ENCODE data around the gene TUBA3E.
"Not testable (repeated sequence)": the region's sequence is repeated elsewhere in the genome, so short reads cannot be mapped to it uniquely, and the experiment has no call there.

The TUBA3E gene

GRCh38 chr2:130198343-130198742 lies at the start of gene TUBA3E:
Gene TUBA3E (minus strand): TSS chr2:130198439. CDS start chr2:130198360, 79 bp downstream.
- no peak for FAIRE-seq
- TF ChIP-seq POLR2A (IDR thresholded peaks at IDR 0.05; ENCODE audit: low read depth, low read length) = no peak
- DNase-seq (ENCODE audit: insufficient read length, low spot score) = no peak

DNA sequence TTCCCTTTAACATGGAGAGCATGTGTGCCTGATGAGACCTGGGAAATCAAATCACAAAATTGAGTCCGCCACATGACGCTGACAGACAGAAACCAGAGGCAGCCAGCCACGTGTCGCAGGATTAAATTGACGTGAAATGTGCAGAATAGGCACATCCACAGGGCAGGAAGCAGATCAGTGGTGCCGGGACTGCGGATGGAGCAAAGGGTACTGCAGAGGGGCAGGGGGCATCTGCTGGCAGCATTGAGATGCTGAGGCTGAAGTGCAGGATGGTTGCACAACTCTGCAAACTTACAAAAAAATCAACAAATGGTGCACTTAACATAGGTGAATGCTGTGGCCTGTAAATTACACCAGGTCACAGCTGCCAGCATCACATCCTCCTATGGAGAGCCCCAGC lies 48.2 kb upstream of the TUBA3E start:
- TF ChIP-seq POLR2A (IDR thresholded peaks at IDR 0.05; ENCODE audit: low read depth, low read length) = no peak
- DNase-seq (ENCODE audit: insufficient read length, low spot score) (no peak), FAIRE-seq (no peak)

DNA sequence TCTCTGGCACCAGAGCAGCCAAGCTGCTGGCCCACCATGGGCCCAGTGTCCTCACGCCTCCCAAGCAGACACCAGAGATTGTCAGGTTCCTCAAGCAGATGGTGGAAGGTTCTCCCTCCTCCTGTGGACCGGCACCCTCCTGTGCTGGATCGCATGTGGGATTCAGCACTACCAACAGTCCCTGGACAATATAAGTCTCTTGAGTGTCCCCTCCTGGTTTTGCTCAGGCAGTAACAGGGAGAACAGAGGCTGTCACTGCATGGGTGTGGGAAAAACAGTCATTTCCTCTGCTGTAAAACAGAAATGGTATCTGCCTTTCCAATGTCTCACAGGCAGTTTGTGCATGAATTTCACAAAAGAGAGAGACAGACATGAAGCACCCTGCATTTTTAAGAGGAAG lies 47.7 kb upstream of the TUBA3E start:
- FAIRE-seq (no peak), DNase-seq (ENCODE audit: insufficient read length, low spot score) (no peak)
- no peak for TF ChIP-seq POLR2A (IDR thresholded peaks at IDR 0.05; ENCODE audit: low read depth, low read length)

DNA sequence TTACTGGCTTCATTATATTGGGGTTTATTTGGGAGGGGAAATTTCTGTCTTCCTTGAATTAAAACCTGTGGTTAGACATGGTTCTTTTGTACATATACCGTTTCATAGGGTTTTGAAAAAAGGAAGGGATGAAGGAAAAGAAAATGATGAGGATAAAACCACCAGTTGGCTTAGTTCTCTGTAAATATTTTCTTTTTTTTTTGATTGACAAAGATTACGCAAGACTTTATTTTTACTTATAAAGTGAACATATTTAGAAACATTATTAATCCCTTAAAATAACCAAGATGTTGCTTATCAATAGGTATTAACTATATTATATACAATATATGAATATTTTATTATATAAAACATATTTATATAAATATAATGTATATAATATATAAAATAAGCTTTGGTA lies 45.1 kb upstream of the TUBA3E start:
- no peak for FAIRE-seq
- no peak for DNase-seq (ENCODE audit: insufficient read length, low spot score)
- no peak for TF ChIP-seq POLR2A (IDR thresholded peaks at IDR 0.05; ENCODE audit: low read depth, low read length)

DNA sequence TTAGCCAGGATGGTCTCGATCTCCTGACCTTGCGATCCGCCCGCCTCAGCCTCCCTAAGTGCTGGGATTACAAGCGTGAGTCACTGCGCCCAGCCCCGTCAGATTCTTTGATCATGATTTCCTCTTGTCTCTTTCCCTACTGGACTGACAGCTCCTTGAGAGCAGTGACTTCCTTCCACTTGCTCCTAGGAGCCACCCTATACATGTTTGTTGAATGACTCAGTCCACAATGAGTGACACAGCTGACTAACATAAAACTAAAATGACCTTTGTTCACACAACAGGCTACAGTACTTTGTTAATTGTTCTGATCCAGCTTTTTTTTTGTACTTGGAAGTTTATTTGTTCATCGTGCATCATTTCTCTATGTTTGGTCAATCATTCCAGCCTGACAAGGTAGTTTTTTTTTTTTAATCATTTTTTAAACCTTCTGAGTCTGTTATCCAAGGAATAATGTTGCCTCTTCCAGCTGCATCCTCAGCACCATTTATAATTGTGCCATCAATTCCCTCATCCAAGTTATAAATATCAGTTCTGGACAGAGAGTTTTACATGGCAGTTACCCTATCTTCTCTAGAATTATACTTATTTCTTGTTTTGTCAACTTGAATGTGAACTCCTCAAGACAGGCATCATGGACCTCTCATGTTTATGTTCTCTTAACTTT lies 42.9 kb upstream of the TUBA3E start:
- FAIRE-seq (peak; percentile 92), DNase-seq (ENCODE audit: insufficient read length, low spot score) (peak; percentile 76)
- no peak for TF ChIP-seq POLR2A (IDR thresholded peaks at IDR 0.05; ENCODE audit: low read depth, low read length)

DNA sequence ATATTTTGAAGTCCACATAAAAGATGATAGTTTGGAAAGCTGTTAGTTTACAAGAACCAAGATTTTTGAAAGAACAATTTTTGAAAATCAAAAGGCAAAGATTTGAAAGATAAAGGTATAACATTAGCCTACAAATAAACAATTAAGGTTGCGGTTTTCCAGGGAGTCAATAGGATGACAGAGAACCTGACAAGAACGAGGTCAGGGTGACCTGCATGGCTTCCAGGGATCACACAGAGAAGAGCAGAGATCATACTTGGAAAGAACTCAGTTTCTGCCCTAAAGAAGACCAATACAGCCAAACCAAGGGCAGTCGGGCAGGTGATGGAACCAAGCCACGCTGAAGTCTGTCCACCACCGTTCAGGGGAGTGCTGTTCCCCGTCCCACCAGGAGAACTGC lies 41.3 kb upstream of the TUBA3E start:
- DNase-seq (ENCODE audit: insufficient read length, low spot score) = not testable (repeated sequence)
- FAIRE-seq = peak; percentile 60

- not testable (repeated sequence) for DNase-seq (ENCODE audit: insufficient read length, low spot score); FAIRE-seq
Measured at GRCh38 chr2:130233066-130233465, 34.8 kb upstream of the TUBA3E start.

GRCh38 chr2:130231656-130232055 lies 33.4 kb upstream of the TUBA3E start:
- no peak for TF ChIP-seq POLR2A (IDR thresholded peaks at IDR 0.05; ENCODE audit: low read depth, low read length)
- DNase-seq (ENCODE audit: insufficient read length, low spot score) (no peak), FAIRE-seq (no peak)

GRCh38 chr2:130230907-130231306 lies 32.7 kb upstream of the TUBA3E start:
- not testable (repeated sequence) for FAIRE-seq; DNase-seq (ENCODE audit: insufficient read length, low spot score)

DNA sequence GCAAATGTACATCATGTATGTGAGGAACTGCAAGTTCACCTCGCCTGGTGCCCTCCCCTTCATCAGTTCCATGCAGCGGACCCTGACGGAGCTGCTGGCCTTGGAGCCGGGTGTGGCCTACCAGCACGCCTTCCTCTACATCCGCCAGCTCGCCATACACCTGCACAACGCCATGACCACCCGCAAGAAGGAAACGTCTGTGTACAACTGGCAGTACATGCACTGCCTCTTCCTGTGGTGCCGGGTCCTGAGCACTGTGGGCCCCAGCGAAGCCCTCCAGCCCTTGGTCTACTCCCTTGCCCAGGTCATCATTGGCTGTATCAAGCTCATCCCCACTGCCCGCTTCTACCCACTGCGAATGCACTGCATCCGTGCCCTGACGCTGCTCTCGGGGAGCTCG lies 32.1 kb upstream of the TUBA3E start:
- DNase-seq (ENCODE audit: insufficient read length, low spot score); FAIRE-seq: not testable (repeated sequence)

DNA sequence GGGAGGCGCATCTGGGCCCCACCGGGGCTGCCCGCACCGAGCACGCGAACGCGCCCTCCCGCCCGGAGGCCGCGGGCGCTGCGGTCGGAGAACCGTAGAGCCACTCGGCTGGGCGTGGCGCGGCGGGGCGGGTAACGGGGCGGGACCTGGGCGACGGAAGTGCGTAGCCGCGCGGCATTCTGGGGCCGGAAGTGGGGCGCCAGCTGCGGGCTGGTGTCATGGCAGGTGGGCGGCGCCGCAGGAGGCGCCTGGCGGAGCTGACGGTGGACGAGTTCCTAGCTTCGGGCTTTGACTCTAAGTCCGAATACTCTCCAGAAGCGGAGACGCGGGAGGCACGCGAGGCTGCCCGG lies 30.9 kb upstream of the TUBA3E start:
- not testable (repeated sequence) for FAIRE-seq; DNase-seq (ENCODE audit: insufficient read length, low spot score)

DNA sequence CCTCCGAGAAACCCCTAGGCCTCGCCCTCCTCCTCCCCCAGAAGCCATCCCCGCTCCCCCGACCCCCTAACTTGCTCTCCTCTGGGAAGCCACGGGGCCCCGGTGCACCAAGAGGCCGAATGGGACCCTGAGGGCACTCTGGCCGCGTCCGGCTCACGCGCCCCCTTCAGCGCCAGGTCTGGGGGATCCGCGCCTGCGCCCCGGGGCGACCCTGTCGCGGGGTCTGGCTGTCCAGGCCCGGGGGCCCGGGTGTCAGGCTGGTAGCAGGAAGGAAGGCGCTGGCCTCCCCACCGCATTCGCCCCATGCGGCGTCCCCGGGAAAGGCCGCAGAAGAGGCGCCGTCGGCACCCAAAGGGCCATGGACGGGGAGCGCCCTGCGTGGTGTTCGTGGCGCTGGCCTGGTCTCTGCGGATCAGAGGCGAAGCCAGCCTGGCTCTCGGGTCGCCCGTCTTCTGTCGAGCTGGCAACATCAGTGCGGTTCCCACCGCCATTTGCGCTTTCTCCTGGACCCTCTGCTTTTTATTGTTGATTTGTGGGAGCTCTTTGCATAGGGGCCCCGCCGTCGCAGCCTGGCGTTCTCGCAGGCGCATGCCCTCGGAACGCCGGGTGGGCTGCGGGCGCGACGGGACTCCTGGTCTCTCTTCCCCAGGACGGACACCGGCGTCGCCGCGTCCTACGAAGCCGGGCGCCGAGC lies 30.4 kb upstream of the TUBA3E start:
- DNase-seq (ENCODE audit: insufficient read length, low spot score); FAIRE-seq: not testable (repeated sequence)

GRCh38 chr2:130228005-130228404 lies 29.8 kb upstream of the TUBA3E start:
- not testable (repeated sequence) for FAIRE-seq; DNase-seq (ENCODE audit: insufficient read length, low spot score)

GRCh38 chr2:130222523-130222922 lies 24.3 kb upstream of the TUBA3E start:
- not testable (repeated sequence) for DNase-seq (ENCODE audit: insufficient read length, low spot score); FAIRE-seq

- not testable (repeated sequence) for DNase-seq (ENCODE audit: insufficient read length, low spot score); FAIRE-seq
Measured at GRCh38 chr2:130220505-130220904, 22.3 kb upstream of the TUBA3E start.

GRCh38 chr2:130219147-130219546 lies 20.9 kb upstream of the TUBA3E start:
- DNase-seq (ENCODE audit: insufficient read length, low spot score); FAIRE-seq: not testable (repeated sequence)

DNA sequence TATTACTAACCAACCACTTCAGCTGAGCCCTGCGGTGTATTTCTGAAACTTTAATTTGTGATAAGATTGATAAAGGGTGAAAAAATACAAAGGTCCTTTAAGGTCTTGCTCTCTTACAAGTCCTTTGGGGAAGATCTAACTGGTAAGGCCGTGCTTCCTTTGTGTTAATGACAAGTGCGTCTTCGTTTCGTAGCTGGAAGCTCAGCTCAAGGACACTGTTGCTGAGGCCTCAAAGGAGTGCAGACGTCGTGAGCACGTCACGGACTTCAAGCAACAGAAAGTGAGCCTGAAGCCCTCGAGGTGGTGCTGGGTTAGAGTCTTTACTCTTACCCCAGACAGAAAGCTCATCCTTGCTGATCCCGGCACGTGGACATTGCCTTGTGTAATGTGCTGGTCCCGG lies 8.8 kb upstream of the TUBA3E start:
- not testable (repeated sequence) for DNase-seq (ENCODE audit: insufficient read length, low spot score); FAIRE-seq

GRCh38 chr2:130203150-130203549 lies 4.9 kb upstream of the TUBA3E start:
- DNase-seq (ENCODE audit: insufficient read length, low spot score); FAIRE-seq: not testable (repeated sequence)

GRCh38 chr2:130202518-130202917 lies 4.3 kb upstream of the TUBA3E start:
- not testable (repeated sequence) for FAIRE-seq; DNase-seq (ENCODE audit: insufficient read length, low spot score)

DNA sequence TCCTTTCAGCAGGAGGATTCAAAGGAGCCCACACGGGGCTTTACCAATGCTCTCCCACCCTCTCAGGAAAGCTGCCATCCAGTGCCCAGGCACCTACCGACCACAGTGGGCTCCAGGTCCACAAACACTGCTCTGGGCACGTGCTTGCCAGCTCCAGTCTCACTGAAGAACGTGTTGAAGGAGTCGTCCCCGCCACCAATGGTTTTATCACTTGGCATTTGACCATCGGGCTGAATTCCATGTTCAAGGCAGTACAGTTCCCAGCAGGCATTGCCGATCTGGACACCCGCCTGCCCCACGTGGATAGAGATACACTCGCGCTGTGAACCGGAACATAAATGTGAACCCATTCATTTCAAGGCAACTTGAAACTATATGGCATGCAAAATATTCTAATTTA lies 2.2 kb downstream of the TUBA3E start:
- DNase-seq (ENCODE audit: insufficient read length, low spot score); FAIRE-seq: not testable (repeated sequence)

- DNase-seq (ENCODE audit: insufficient read length, low spot score); FAIRE-seq: not testable (repeated sequence)
Measured at GRCh38 chr2:130195089-130195635, 3.1 kb downstream of the TUBA3E start.
